ENCODE data around the gene SHC1. TPM values are rescaled to one million over a fixed set of nuclear protein-coding genes. Genes with fewer than 3 reads are reported as not detected.
"Not testable (repeated sequence)": the region's sequence is repeated elsewhere in the genome, so short reads cannot be mapped to it uniquely, and the experiment has no call there.

The SHC1 gene
- total RNA-seq, 1 donor from 2014 or later, result 69.0 TPM

DNA sequence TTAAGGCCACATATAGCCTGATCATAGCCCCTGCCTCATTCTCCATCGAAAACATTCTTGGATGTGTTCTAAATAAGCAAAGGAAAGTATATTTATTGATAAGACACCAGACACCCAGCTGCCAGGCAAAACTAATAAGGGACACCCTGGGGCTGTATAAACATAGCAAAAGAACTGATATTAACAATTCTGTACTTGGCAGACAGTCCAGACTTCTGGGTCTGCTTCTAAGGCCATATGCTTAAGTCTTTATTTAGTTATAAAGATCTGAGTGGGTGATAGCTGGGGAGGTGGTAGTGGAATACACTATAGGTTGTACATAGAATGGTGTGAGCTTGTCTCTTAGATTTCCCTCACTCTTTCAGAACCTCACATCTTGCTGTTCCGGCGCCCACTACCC, 7.8 kb upstream of the SHC1 start:
- Histone ChIP-seq H3F3A (ENCODE audit: low read depth) (peaks cover 53% of the 10 kb centered on the region), H2AFZ (replicated peaks) (no peak overlapping the region), H3K27me3 (no peaks in the 10 kb centered on the region), H3K36me3 (peaks cover 14% of the 10 kb centered on the region), H3K4me3 (no peak overlapping the region), H3K27ac (no peak overlapping the region), H3K79me2 (ENCODE audit: low read depth) (peaks cover 78% of the 10 kb centered on the region), H3K9ac (no peak overlapping the region), H3K4me2 (no peak overlapping the region), H4K20me1 (ENCODE audit: low read depth) (peaks cover 25% of the 10 kb centered on the region), H3K9me3 (ENCODE audit: low read depth) (no peaks in the 10 kb centered on the region), H3K4me1 (peaks cover 16% of the 10 kb centered on the region)
- H3K27me3 Mint-ChIP-seq (ENCODE audit: insufficient read depth, low read depth), result peaks cover 2% of the 10 kb centered on the region
- H3K36me3 Mint-ChIP-seq, result peaks cover 14% of the 10 kb centered on the region
- TF ChIP-seq EZH2 (IDR thresholded peaks at IDR 0.05), result no peak
- no peak for TF ChIP-seq EZH2phosphoT487 (IDR thresholded peaks at IDR 0.05)
- TF ChIP-seq CTCF (IDR thresholded peaks at IDR 0.05), result no peak
- H3K4me3 Mint-ChIP-seq, result no peak overlapping the region
- DNase-seq (ENCODE audit: low spot score), result no peak
- H3K9me3 Mint-ChIP-seq, result no peaks in the 10 kb centered on the region
- no peak overlapping the region for H3K27ac Mint-ChIP-seq
- H3K4me1 Mint-ChIP-seq, result peaks cover 6% of the 10 kb centered on the region

DNA sequence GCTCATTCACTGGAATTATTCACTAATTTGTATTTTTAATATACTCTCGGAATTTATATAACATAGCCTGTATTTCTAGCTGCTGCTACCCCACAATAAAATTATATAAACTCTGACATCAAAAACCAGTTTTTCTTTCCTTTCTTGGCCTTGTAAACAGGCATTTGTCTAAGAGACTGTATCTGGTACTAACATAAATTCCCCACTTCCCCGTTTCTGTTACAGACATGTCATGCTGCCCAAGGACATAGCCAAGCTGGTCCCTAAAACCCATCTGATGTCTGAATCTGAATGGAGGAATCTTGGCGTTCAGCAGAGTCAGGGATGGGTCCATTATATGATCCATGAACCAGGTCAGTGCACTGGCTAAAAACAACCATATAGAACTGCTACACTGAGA, 7.2 kb upstream of the SHC1 start:
- H3F3A ChIP-seq (ENCODE audit: low read depth), result peaks cover 56% of the 10 kb centered on the region
- H3K36me3 Mint-ChIP-seq, result peaks cover 14% of the 10 kb centered on the region
- not testable (repeated sequence) for H3K4me2 ChIP-seq; H3K27me3 Mint-ChIP-seq (ENCODE audit: insufficient read depth, low read depth); H3K4me1 Mint-ChIP-seq; H3K9ac ChIP-seq; DNase-seq (ENCODE audit: low spot score); H2AFZ ChIP-seq (replicated peaks); H3K4me3 ChIP-seq; H3K9me3 Mint-ChIP-seq; H3K9me3 ChIP-seq (ENCODE audit: low read depth); H3K27ac Mint-ChIP-seq; H3K27me3 ChIP-seq
- H3K36me3 ChIP-seq, result peaks cover 14% of the 10 kb centered on the region
- peaks cover 78% of the 10 kb centered on the region for H3K79me2 ChIP-seq (ENCODE audit: low read depth)
- H3K4me3 Mint-ChIP-seq, result peak overlapping the region; percentile 49
- peaks cover 25% of the 10 kb centered on the region for H4K20me1 ChIP-seq (ENCODE audit: low read depth)
- H3K27ac ChIP-seq, result peak overlapping the region; percentile 14
- H3K4me1 ChIP-seq, result peaks cover 20% of the 10 kb centered on the region

- H3K27ac ChIP-seq, result peak overlapping the region; percentile 85
- H3K4me1 ChIP-seq, result peaks cover 29% of the 10 kb centered on the region
- no peak overlapping the region for H2AFZ ChIP-seq (replicated peaks)
- H3K9me3 Mint-ChIP-seq, result no peaks in the 10 kb centered on the region
- DNase-seq (ENCODE audit: low spot score), result peak; percentile 64
- peaks cover 56% of the 10 kb centered on the region for H3F3A ChIP-seq (ENCODE audit: low read depth)
- H3K4me3 Mint-ChIP-seq, result no peak overlapping the region
- peak overlapping the region; percentile 28 for H3K9ac ChIP-seq
- no peak overlapping the region for H3K27ac Mint-ChIP-seq
- peaks cover 26% of the 10 kb centered on the region for H3K4me1 Mint-ChIP-seq
- peak overlapping the region; percentile 64 for H3K4me3 ChIP-seq
- H3K27me3 ChIP-seq, result no peaks in the 10 kb centered on the region
- H3K9me3 ChIP-seq (ENCODE audit: low read depth), result no peaks in the 10 kb centered on the region
- peaks cover 68% of the 10 kb centered on the region for H3K79me2 ChIP-seq (ENCODE audit: low read depth)
- H3K27me3 Mint-ChIP-seq (ENCODE audit: insufficient read depth, low read depth), result peaks cover 4% of the 10 kb centered on the region
- H3K36me3 Mint-ChIP-seq, result peaks cover 12% of the 10 kb centered on the region
- TF ChIP-seq EZH2 (IDR thresholded peaks at IDR 0.05) (no peak), EZH2phosphoT487 (IDR thresholded peaks at IDR 0.05) (no peak), CTCF (IDR thresholded peaks at IDR 0.05) (no peak)
- peaks cover 14% of the 10 kb centered on the region for H3K36me3 ChIP-seq
- H3K4me2 ChIP-seq, result peak overlapping the region; percentile 84
- peaks cover 25% of the 10 kb centered on the region for H4K20me1 ChIP-seq (ENCODE audit: low read depth)
These were observed 5.0 kb upstream of the SHC1 start for GRCh38 chr1:154975409-154976059.

DNA sequence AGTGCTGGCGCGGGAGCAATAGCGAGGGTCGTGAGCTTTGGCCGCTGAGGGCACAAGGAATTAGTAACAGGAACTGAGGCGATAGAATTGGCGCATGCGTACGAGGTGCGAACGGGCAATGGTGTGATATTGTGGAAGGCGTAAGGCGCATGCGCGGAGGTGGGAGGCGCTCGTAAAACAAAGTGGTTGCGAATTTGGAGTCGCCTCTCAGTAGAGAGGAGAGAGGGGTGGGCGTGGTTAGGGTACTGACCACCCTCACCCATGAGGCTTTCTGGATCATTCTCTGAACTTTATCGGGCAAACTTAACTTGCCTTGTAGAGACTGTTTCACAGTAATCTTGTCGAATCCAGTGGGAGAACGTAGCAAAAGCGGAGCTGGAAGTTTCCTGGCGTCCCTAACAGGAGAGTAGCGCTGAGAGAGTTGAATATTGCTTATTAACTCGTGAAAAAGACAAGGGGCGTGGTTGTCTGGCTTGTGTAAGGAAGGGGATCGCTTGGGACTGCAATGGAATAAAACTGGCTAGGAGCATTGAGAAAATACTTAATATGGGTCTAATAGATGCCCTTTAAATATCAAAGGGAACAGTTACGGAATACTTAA, 4.4 kb upstream of the SHC1 start:
- Histone ChIP-seq H3K4me1 (peaks cover 34% of the 10 kb centered on the region), H2AFZ (replicated peaks) (no peak overlapping the region)

More for the DNA sequence above, 4.4 kb upstream of the SHC1 start:
- Histone ChIP-seq H3K36me3 (peaks cover 14% of the 10 kb centered on the region), H3K27me3 (no peaks in the 10 kb centered on the region), H3K9me3 (ENCODE audit: low read depth) (no peaks in the 10 kb centered on the region), H3K79me2 (ENCODE audit: low read depth) (peaks cover 68% of the 10 kb centered on the region), H3K4me2 (peak overlapping the region; percentile 84), H3F3A (ENCODE audit: low read depth) (peaks cover 50% of the 10 kb centered on the region), H3K9ac (peak overlapping the region; percentile 28), H3K4me3 (peak overlapping the region; percentile 64), H4K20me1 (ENCODE audit: low read depth) (peaks cover 25% of the 10 kb centered on the region), H3K27ac (peak overlapping the region; percentile 85)
- DNase-seq (ENCODE audit: low spot score), result peak; percentile 99
- no peak overlapping the region for H3K27ac Mint-ChIP-seq
- no peaks in the 10 kb centered on the region for H3K9me3 Mint-ChIP-seq
- H3K27me3 Mint-ChIP-seq (ENCODE audit: insufficient read depth, low read depth), result peaks cover 4% of the 10 kb centered on the region
- H3K4me1 Mint-ChIP-seq, result peaks cover 26% of the 10 kb centered on the region
- H3K4me3 Mint-ChIP-seq, result no peak overlapping the region
- TF ChIP-seq CTCF (IDR thresholded peaks at IDR 0.05), result no peak
- TF ChIP-seq EZH2 (IDR thresholded peaks at IDR 0.05), result no peak
- no peak for TF ChIP-seq EZH2phosphoT487 (IDR thresholded peaks at IDR 0.05)
- H3K36me3 Mint-ChIP-seq, result peaks cover 9% of the 10 kb centered on the region

Measured in neural progenitor cell (in vitro differentiated cells).